HG03045 (cell line): ENCODE data around the gene FARS2.

Experiments
- ATAC-seq: cut with Tn5 transposase; IDR thresholded peaks from one replicate; pipeline ENCODE4 v1.9.1; 2021; ENCODE audit warnings: mild to moderate bottlenecking, moderate library complexity; ENCODE audit not compliant: unreplicated experiment

Gene FARS2

DNA sequence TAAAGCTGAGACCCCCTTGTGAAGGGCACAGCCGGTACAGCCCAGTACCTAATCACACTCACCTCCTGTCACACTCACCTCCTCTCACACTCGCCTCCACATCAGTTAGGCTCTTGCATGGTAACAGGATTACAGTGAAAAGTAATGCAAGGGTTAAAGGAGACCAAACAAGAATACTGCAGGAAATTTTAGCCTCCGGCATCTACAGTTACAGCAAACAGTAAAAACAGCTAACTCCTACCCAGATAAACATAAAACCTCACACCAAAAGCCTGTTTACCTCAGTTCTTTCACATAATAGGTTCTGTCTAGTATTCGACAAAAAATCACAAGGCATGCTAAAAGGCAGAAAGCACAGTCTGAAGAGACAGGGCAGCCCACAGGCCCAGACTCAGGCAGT lies 55.6 kb downstream of the FARS2 start:
- ATAC-seq: no peak

DNA sequence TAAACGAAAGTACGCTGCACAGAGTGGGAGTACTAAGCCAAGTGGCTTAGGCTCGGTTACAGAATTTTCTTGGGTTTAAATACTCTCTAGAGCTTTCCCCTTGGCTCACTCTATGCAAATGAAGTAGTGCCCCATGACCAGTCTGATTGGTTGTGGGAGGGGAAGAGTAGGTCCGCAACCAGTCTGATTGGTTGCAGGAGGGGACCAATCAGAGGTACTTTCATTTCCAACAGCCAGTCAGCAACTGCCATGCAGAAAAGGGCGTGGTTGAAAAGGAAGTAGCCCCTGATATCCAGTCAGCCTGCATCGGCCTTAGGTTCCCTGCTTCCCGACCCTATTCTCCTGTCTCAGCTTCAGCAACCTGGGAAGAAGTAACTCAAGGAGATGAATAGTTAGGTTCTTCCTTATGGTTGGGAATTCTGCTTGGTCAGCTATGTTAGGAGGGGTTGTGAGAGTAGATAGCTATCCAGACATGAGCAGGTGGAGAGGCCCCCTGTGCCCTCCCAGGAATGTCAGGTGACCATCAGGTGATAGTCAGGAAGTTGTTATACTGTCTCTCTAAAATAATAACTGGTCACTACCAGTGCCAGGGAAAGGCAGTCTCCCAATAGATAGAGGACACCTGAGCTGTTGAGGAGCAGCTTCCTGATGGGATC lies 57.4 kb downstream of the FARS2 start:
- ATAC-seq: no peak

DNA sequence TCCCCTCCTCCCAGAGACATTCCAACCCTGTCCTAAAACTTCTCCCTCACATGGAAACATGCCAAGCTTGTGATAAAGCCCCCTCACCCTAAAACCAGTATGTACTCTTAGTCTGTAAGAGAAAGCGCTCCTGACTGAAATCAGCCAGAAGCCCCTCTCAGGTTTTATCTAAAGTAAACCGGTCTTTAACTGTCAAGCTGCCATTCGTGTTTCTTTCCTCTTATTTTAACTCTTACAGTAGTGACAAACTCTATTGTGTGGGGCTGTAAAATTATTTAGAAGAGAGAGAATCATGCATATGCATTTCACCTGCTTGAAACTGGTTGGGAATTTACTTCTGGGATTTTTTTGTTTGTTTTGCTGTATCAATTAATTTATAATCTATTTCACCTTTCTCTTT lies 62.7 kb downstream of the FARS2 start:
- ATAC-seq: no peak

DNA sequence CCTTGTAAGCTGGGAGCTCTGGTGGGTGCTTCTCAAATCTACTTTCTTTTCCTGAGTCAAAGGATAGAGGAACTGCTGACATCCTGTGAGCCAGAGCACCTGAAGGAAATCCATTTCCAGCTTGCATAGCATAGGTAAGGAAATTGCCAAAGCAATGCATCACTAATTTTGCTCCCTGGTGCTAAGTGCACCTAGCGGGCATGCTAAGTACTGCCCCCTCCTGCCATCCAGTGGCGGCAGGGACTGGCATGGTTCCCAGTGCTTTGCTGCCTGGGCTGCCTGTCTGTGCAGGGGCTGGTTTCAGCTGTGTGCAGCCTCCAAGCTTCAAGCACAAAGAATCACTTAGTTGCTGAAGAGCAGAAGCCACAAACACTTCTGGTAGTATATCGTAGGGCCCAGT lies 63.9 kb downstream of the FARS2 start:
- no peak for ATAC-seq

DNA sequence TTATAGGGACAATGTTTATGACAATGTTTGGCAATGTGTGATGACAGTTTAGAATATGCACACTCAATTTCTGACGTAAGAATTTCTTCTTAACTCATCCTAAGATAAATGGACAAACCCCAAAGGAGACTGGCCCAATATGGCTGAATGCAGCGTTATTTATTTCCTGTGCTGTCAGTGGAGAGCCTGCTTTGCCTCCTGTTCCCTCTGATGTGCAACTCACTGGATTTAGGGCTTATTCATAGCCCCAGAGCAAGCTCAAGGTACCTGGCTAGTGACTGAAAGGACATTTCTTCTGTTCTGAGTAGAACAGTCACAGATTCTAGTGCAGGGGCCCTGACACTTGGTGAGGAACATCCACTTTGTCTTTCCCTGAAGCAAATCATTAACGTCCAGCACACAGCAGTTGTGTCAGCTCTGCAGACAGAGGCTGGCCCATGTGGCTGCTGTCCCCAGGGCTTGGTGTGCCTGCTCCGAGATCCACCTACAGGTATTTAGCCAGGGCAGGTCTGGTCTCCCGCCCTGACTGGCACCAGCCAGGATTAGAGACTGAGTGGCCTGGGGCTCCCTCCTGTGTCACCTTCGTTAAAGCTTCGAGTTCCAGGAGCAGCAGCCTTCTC lies 64.8 kb downstream of the FARS2 start:
- no peak for ATAC-seq

DNA sequence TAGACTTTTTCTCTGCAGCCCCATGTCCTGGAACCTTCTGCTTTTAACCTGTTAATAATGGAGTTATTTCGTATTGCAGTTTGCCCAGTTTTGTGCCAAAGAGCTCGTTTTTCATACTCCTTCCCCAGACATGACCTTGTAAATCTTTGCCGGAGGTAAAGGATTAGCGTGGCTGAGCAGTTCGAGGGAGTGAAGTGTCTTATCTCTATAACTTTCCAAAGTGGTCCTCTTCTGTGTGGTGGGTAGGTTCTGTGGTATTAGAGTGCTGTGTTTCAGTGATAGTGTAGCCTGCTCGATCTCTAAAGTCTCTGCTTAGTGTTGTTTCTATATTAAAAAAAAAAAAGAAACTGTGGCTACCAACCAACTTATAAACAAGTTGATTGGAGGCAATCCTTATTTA lies 67.5 kb downstream of the FARS2 start:
- ATAC-seq: no peak

DNA sequence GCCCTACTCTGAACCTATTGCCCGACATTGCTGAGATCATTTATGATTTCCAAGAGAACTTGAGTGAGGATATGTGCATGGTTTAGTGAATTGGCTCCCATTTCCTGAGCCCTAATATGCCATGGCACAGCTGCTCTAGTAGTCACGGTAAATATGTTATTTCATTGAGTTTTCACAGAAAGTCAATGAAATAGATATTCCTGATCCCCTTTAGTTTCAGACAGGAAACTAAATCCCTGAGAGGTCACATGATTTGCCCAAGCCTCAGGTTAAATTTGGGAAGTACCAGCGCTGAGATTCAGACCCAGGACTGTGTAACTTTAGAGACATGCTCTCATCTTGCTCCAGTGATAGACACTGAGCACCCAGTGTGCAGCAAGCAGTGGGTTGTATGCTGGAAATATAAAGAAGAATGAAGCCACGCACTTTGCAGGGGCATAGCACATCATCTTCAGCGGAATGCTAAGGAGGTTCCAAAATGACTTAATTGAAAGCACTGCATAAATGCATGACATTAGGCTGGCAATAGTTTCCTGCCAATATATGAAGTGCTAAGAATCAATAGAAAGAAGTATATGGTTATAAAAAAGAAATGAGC lies 70.6 kb downstream of the FARS2 start:
- ATAC-seq: no peak

DNA sequence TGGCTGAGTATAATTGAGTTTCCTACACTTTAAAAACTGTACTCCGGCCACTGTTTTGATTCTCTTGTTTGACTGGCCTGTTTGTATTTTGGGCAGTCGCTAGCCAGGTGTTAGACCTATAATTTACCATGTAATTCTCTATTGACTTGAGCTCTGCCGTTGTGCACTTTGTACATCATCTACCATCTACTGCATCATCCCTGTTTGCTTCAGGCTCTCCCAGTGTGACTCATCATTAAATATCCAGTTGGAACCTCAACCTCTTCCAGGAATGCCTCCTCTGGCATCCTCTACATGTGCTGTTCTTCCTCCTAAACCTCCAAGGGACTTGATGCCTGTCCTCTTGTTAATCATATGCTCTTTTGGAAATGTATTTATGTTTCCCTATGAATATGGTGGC lies 72.3 kb downstream of the FARS2 start:
- no peak for ATAC-seq

DNA sequence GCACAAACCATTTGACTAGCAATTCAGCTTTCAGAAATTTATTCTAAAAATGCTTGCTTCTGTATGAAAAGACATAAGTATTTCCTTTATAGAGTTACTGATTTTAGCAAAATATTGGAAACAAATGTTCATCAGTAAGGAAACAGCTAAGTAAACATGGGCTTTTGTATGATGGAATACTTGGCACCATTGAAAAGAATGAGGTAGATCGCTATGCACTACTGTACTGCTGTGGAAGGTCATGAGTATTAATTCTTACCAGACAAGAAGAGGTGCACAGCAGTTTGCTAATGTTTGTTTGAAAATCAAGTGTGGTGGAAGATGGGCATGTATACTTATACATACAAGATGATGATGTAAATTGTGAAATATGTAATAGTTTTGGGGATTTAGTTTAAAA lies 73.0 kb downstream of the FARS2 start:
- no peak for ATAC-seq

DNA sequence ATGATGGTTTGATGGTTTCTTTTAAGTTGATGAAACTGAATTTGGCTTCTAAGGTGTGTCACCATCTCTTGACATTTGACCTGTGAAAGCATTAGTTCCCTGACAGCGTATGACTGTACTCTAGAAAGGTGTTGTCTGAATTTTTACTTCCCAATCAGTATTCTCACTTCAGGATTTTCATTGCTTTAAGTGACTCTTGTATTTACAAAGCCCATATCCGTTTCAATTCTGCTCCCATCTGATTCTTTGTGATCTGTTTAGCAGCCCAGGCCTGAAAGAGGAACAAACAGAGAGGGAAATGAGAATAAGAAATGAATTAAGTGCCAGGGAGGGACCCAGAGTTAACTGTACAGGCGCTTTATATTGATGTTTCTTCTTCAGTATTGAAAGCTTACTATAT lies 73.7 kb downstream of the FARS2 start:
- ATAC-seq: no peak

DNA sequence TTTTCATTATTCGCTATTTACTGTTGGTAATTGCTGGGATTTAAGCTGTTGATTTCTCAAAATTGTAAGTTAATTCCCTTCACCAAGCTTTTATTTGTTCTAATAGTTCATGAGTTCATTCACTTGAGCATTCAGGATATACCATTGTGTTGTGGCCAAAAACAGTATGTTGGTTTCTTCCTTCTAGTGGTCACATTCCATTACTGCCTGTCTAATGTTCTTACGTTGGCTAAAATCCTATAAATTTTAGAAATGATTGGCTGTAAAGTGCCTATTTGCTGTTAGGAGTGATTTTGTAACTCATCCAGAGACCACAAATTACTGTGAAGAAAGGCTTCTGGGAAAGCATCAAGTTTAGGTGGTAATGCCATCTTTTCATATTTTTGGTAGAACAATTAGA lies 76.3 kb downstream of the FARS2 start:
- no peak for ATAC-seq

DNA sequence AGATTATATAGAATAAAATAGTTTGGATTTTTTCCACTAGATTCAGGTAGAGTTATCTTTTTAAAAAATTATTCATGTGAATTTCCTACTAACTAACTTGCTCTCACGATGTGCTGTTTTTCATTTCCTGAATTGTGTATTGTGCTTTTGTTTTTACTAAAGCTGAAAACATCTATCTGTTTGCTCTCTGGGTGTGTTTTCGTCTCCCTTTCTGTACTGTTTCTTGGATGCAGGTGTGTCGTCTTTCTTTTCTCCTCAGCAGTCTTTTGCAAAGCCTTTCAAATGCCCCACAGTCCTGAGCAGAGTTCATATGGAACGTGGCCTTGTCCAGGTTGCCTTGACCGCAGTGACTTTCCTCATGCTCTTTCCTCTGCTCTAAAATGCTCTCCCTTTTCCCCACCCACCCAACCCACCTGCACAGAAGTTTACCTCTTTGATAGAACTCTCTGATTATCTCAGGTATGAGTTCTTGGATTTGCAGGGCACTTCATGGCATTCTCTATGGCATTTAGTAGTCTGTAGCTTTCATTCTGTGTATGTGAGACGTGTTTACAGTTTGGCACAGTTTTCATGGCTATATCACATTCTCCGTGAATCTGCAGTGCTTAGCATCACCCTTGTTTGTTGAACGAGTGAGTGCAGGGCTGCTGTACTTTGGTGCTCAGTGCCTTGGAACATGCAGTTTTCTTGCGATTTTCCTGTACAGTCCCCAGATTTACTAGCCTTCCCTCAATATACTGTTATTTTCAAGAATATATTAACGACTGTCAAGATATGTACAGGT lies 77.1 kb downstream of the FARS2 start:
- peak; percentile 43 for ATAC-seq

DNA sequence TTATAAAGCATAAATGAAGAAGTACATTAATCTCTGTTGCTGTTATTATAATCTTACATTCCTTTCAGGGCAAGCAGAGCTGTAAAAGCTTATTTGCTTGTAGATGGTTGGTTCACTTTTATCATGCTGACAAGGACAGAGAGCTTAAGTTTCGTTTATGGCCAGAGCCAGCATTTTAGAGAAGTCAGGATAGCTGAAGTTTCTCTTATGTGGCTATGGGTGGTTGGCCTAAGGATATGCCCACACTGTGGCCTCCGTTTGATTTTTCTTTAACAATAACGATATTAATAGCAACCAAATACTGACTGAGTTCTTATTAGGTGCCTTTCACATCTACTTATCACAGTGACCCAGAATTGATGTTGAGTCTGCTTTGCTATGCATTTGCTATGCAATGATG lies 78.5 kb downstream of the FARS2 start:
- ATAC-seq: no peak

DNA sequence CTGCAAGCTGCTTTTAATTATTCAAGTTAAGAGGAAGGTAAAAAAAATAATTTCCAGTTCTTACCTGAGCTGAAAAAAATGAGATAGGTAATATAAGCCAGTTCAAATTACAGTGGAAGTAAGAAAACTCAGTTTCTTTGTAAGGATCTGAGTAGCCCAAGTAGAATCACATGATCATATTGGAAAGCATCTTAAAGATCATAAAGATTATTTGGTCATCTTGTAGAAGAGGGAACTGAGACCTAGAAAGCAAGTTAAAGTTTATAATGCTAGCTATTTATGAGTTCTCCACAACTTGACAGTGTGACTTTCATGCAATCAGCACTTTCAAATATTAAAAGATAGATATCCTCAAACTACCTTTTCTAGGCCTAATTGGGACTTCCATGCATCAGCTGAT lies 80.5 kb downstream of the FARS2 start:
- ATAC-seq: no peak

DNA sequence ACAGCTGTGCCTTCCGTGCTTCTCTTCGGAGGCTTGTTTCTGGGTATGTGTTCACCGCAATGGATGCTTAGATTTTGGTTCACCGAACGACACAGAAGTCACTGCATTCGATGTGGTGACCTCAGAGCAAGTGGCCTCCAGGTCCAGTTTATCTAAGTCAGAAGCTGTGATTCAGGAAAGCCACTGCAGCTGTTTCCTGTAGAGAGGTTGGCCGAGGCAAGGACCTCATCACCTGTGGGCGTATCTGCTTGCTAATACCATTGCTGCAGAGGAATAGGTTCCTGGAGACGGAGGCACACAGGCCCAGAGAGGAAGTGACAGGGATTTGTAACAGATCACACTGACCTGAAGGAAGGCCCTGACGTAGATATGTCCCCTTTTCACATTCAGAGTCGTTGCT lies 82.7 kb downstream of the FARS2 start:
- ATAC-seq: no peak

DNA sequence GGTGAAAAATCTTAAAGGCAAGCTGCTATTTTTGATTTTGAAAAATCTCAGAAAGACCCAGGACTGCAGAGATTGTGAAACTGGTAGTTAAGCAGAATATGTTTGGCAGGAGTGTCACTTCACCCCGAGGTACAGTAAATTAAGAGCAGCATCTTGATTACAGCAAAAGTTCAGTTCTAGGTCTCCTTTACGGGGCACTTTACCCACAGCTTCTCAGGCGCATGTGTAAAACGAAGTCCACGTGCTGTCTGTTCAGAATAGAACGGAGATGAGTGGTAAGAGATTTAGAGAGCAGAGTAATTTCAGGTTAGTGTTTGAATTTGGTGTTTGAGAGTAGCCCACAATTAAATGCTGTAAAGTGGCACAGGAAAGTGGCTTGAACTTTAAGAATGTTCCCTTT lies 84.0 kb downstream of the FARS2 start:
- ATAC-seq: no peak

DNA sequence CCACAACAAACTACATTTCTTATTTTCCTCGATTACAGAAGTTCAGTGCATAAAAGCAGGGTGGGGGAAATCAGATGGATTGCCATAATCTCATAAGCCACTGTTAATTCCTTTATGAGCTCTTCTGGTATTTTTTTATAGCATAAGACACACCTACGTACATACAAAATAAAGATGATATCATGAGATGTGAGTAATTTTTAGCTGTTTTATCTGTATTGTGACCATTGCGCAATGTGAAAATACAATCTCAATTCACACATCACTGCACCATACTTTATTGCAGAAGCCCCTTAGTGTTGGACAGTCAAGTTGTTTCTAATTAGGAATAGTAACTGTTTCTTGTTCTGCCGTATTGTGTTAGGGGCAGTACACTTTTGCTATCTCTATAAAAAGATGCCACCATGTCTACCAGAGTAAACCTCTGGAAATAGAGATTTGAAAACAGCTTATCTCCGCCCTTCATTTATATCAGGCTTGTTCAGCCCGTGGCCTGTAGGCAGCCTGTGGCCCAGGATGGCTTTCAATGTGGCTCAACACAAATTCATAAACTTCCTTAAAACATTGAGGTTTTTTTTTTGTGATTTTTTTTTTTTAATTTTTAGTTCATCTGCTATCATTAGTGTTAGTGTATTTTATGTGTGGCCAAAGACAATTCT lies 90.4 kb downstream of the FARS2 start:
- ATAC-seq: no peak

DNA sequence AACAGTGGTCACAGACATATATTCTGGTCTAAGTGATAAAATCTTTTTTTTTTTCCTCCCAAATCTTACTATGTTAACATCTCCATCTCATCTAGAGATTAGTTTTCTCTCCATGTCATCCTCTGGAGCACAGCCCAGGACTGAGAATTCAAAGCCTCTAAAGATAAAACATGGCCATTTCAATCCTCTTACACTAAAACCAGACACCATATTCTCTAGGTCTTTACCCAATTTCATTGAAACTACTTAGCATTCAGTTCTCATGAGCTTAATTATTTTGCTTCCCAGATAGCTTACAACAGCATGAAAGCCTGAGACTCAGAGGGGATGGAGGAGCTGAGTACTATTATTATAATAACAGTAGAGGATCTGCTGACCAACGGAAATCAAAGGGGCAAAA lies 92.7 kb downstream of the FARS2 start:
- ATAC-seq: no peak

DNA sequence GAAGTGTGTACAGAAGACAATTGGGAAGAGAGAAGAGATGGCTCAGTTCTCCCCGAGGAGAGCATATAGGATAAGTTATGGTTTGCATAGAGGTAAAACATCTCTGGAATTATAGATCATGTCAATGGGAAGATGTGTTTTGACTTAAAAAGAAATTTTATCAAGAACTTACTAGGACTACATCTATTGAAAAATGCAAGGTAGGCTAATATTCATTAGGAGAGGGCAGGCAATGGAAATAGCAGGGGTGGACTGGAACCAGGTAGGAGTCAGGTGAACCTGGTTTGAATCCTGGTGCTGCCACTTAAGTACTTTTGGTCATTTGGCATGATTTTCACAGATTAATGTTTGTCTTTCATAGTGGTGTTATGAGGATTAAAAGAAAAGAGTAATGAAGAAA lies 96.2 kb downstream of the FARS2 start:
- no peak for ATAC-seq

DNA sequence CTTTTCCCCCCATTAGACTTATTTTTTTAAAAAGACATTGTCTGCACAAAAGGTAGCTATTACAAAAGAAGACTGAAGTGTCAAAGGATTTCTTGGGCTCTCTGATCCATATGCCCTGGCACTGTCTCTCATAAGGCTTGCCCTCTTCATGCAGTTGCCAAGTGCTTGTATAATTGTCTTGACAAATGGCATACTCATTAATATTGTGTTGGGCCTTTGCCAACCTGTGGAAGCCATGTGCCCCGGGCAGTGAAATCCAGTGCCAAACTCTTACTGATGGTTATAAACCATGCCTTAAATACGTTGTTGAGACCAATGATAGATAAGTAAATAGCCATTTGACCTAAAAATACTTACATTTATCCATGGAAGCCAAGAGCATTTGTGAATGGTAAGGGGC lies 98.1 kb downstream of the FARS2 start:
- ATAC-seq: no peak

DNA sequence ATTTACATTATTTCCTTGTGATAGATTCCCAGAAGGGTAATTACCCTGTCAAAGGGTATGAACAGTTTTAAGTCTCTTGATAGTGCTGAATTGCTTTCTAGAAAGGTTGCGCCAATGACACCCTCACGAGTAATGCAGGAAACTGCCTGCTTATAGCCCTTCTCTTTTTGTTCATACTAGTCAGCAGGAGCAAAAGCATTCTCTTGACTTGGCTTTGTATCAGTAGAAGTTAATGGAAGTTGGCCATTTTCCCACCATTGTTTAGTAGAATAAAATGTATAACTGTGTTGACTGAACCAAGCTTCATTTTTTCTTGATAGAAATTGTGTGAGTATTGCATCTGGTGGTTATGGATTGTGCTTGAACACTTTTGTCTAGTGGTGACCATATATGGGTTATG lies 100.1 kb downstream of the FARS2 start:
- no peak for ATAC-seq
